ENCODE results near the gene BAIAP2.

DNA sequence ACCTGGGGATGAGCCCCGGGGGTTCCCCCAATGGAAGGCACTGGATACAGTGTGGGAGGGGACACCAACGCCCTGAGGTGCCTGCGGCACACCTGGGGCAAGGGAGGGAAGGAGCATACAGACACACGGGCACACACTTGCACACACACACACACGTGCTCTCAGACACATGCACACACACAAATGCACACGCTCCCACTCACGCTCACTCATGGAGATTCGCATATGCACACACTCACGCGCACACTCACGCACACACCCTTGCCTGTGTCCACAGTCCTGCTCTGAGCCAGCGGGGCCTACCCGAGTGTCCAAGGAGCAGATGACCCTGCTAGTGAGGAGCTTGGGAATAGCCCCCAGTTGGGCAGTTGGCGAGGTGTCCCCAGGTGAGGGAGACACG lies 113.6 kb downstream of the BAIAP2 start:
- TF ChIP-seq, protein P1, sequence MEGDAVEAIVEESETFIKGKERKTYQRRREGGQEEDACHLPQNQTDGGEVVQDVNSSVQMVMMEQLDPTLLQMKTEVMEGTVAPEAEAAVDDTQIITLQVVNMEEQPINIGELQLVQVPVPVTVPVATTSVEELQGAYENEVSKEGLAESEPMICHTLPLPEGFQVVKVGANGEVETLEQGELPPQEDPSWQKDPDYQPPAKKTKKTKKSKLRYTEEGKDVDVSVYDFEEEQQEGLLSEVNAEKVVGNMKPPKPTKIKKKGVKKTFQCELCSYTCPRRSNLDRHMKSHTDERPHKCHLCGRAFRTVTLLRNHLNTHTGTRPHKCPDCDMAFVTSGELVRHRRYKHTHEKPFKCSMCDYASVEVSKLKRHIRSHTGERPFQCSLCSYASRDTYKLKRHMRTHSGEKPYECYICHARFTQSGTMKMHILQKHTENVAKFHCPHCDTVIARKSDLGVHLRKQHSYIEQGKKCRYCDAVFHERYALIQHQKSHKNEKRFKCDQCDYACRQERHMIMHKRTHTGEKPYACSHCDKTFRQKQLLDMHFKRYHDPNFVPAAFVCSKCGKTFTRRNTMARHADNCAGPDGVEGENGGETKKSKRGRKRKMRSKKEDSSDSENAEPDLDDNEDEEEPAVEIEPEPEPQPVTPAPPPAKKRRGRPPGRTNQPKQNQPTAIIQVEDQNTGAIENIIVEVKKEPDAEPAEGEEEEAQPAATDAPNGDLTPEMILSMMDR (IDR thresholded peaks at IDR 0.05), result no peak
- TF ChIP-seq POLR2A (IDR thresholded peaks at IDR 0.05), result no peak
